ENCODE measurements around the gene PFKFB4.

Gene PFKFB4

DNA sequence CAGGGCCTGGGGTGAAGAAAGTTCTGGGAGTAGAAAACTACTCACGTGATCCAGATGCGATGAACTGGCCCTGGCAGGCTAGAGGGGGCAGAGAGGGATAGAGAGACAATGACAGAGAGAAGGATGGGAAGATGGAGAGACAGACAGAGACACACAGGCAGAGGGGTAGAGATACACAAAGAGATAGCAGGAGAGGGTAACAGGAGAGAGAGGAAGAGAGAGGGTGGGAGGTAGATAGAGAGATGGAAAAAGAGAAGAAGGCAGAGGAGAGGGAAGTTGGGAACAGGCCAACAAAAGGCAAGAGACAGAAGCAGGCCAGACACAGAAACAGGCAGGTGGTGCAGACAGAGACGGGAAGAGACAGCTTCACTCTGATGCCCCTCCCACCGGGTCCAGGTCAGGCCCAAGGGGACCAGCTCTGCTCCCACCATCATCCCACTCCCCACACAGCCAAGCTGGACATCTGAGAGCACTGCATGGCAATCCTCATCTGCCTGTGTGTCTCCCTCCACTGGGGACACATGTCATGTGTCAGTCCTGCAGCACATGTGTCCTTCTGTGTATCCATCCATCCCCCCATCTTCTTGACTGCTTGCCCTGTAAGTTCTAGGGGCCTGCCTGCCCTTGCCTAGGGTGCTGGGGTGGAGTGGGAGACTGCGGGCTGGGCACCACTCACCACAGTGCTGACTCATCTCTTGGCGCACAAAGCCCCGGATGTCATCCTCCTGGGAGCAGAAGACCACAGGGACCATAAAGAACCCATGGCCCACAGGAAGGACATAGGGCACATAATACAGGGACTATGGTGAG is 9.2 kb upstream of the PFKFB4 start:
- no peaks in the 10 kb centered on the region for H4K20me1 ChIP-seq
- no peaks in the 10 kb centered on the region for H3K9me3 ChIP-seq (replicated peaks in 1 of 11)
- peak overlapping the region in 10 of 11 experiments; percentile 12 to 80 (median 76); a peak in 18 of 22 replicates for H3K9ac ChIP-seq
- TF ChIP-seq Cebpa-rat (IDR thresholded peaks at IDR 0.05): no peak
- H3K27me3 ChIP-seq: no peaks in the 10 kb centered on the region
- peak overlapping the region; percentile 87 to 99 (median 97) for H3K4me2 ChIP-seq
- peak overlapping the region in 1 of 10 experiments; percentile 2; a peak in 4 of 20 replicates for H3K4me3 ChIP-seq
- peak overlapping the region in 10 of 11 experiments; percentile 8 to 94 (median 89); a peak in 18 of 22 replicates for H3K27ac ChIP-seq
- no peaks in the 10 kb centered on the region for H3K36me3 ChIP-seq
- H3K4me1 ChIP-seq: peaks cover 64 to 81% (median 68%) of the 10 kb centered on the region in 10 experiments

- Histone ChIP-seq H3K9me3 (replicated peaks in 1 of 11) (no peaks in the 10 kb centered on the region), H3K9ac (peak overlapping the region in 10 of 11 experiments; percentile 12 to 80 (median 76); a peak in 16 of 22 replicates), H3K4me2 (peak overlapping the region; percentile 87 to 99 (median 97)), H3K27ac (peak overlapping the region in 10 of 11 experiments; percentile 8 to 94 (median 89); a peak in 19 of 22 replicates), H4K20me1 (no peaks in the 10 kb centered on the region), H3K27me3 (no peaks in the 10 kb centered on the region), H3K36me3 (no peaks in the 10 kb centered on the region), H3K4me1 (peaks cover 69 to 87% (median 74%) of the 10 kb centered on the region in 10 experiments), H3K4me3 (peak overlapping the region in 2 of 10 experiments; percentile 2 to 63; a peak in 3 of 20 replicates)
- no peak for TF ChIP-seq Cebpa-rat (IDR thresholded peaks at IDR 0.05)
Measured at GRCh38 chr3:48565186-48565585, 8.6 kb upstream of the PFKFB4 start.

DNA sequence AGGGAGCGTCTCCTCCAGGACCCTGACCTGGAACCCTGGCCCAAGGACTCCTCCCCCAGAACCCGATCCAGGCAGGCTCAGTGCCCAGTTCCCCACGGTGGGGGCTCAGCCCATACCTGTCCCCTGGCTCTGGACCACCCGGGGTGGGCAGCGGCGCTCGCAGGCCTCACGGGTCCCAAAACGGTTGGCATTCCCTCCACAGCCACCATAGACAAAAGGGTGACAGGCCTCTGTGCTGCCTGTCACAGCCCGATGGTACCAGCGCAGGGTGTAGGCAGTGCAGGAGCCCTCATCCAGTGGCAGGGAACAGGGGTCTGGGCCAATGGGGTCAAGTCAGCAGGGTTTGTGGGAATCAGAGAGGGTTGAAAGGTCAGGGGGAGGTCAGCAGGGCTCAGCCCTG is 8.1 kb upstream of the PFKFB4 start:
- Histone ChIP-seq H3K27ac (peak overlapping the region; percentile 24 to 94 (median 89); a peak in 21 of 22 replicates), H3K4me3 (peak overlapping the region in 7 of 10 experiments; percentile 40 to 63 (median 48); a peak in 9 of 20 replicates), H3K9ac (peak overlapping the region; percentile 46 to 80 (median 76); a peak in 21 of 22 replicates)

DNA sequence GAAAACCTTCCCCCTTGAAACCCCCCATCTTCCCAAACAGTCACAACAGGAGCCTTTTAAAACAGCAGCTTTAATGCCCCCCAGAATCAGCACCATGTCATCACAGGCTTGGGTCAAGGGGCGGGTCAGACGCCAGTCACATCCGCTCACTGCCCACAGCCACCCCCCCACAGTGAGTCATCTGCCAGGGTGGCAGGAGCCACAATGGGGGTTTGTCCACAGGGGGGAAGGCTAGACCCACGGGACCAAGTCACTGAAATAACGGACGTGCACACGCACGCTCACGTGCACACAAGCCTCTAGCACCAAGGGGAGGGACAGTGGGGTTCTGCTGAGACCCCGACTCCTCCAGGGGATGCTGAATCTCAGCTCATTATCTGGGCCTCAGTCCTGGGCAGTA is 7.4 kb upstream of the PFKFB4 start:
- Histone ChIP-seq H3K27me3 (no peaks in the 10 kb centered on the region), H3K4me1 (peaks cover 81 to 94% (median 86%) of the 10 kb centered on the region in 10 experiments), H3K36me3 (no peaks in the 10 kb centered on the region), H3K4me2 (peak overlapping the region; percentile 87 to 99 (median 97)), H3K9ac (peak overlapping the region; percentile 59 to 80 (median 76); a peak in 21 of 22 replicates), H3K27ac (peak overlapping the region; percentile 71 to 94 (median 89); a peak in 21 of 22 replicates), H4K20me1 (no peaks in the 10 kb centered on the region), H3K4me3 (peak overlapping the region in 9 of 10 experiments; percentile 6 to 63 (median 48); a peak in 17 of 20 replicates), H3K9me3 (replicated peaks in 1 of 11) (no peaks in the 10 kb centered on the region)
- no peak for TF ChIP-seq Cebpa-rat (IDR thresholded peaks at IDR 0.05)

More for the DNA sequence above, 8.1 kb upstream of the PFKFB4 start:
- peaks cover 74 to 92% (median 80%) of the 10 kb centered on the region in 10 experiments for H3K4me1 ChIP-seq
- peak overlapping the region; percentile 87 to 99 (median 97) for H3K4me2 ChIP-seq
- H3K9me3 ChIP-seq (replicated peaks in 1 of 11): no peaks in the 10 kb centered on the region
- no peaks in the 10 kb centered on the region for H4K20me1 ChIP-seq
- no peaks in the 10 kb centered on the region for H3K27me3 ChIP-seq
- no peaks in the 10 kb centered on the region for H3K36me3 ChIP-seq
- no peak for TF ChIP-seq Cebpa-rat (IDR thresholded peaks at IDR 0.05)

DNA sequence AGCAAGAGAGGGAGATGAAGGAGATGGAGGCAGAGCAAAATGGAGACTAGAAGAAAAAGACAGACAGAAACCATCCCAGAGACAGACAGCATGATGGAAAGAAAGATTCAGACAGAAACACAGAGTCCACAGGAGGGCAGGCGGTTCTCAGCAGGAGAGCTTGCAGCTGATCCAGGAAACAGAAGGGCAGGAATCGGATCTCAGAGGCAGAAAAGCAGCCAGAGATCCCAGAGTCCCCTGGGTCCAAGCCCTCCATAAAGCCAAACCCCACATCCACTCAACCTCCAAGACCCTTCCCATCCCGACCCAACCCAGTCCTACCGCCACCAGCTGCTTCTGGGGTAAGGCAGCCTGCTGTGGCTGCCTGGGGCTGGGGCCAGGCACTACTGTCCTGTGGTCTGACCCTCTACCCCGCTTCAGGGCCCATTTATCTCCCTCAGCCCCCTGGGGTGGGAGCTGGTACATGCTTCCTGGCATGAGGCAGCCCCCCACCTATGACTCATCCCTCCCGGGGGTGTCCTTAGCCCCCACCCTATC is 6.8 kb upstream of the PFKFB4 start, which contains the start of gene UCN2:
Gene UCN2, minus strand, starts transcription at position 400 of the 537 bp plus-strand sequence. CDS start 657 bp downstream, outside the sequence.
- Histone ChIP-seq H3K27ac (peak within 1 kb of the TSS; percentile 71 to 94 (median 89)), H3K27me3 (no peaks in the 10 kb centered on the region), H3K4me1 (peaks cover 87 to 94% (median 90%) of the 10 kb centered on the region in 10 experiments), H3K4me2 (peak within 1 kb of the TSS; percentile 87 to 99 (median 97)), H3K4me3 (peak within 1 kb of the TSS in 9 of 10 experiments; percentile 6 to 63 (median 48); a peak in 17 of 20 replicates), H4K20me1 (no peaks in the 10 kb centered on the region), H3K9me3 (replicated peaks in 1 of 11) (no peaks in the 10 kb centered on the region), H3K9ac (peak within 1 kb of the TSS; percentile 59 to 80 (median 76)), H3K36me3 (no peaks in the 10 kb centered on the region)
- no peak for TF ChIP-seq Cebpa-rat (IDR thresholded peaks at IDR 0.05)

DNA sequence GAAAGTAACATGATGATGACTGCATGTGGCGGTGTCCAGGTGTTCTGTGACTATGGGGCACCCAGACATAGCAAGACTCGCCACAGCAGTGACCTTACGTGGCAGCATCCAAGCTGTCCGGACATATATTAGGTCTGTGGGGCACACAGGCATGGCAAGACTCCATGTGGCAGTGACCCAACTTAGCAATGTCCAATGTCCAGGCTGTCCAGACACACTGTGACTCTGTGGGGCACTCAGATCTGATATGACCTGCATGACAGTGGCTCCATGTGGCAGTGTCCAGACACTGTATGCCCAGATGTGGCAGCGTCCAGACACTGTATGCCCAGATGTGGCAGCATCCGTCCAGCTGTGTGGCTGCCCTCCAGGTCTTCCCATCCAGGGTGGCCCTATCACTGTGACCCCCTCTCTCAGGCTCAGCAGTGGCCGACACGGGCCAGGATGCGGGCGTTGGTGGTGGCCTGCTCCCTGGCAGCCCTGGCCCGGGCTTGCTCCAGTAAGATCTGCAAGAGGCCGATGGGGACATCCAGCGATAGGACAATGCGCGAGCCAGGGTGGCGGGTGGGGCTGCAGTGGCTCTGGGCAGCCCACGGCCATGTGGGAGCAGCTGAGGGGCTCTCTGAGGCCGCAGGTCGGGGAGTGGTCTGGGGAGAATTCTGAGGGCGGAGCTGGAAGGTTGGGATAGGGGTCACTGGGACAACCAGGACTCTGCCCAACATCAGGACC is 5.9 kb upstream of the PFKFB4 start:
- H4K20me1 ChIP-seq: no peaks in the 10 kb centered on the region
- H3K4me1 ChIP-seq: peaks cover 96 to 100% (median 98%) of the 10 kb centered on the region in 10 experiments
- H3K9ac ChIP-seq: peak overlapping the region in 10 of 11 experiments; percentile 59 to 80 (median 77); a peak in 20 of 22 replicates
- H3K4me3 ChIP-seq: peak overlapping the region in 3 of 10 experiments; percentile 1 to 51 (median 49); a peak in 3 of 20 replicates
- TF ChIP-seq Cebpa-rat (IDR thresholded peaks at IDR 0.05): no peak
- peak overlapping the region in 10 of 11 experiments; percentile 83 to 94 (median 89); a peak in 20 of 22 replicates for H3K27ac ChIP-seq
- H3K9me3 ChIP-seq (replicated peaks in 1 of 11): no peaks in the 10 kb centered on the region
- no peaks in the 10 kb centered on the region for H3K27me3 ChIP-seq
- H3K4me2 ChIP-seq: peak overlapping the region; percentile 87 to 99 (median 97)
- H3K36me3 ChIP-seq: no peaks in the 10 kb centered on the region

GRCh38 chr3:48561045-48561736 is 4.6 kb upstream of the PFKFB4 start:
- no peak for TF ChIP-seq Cebpa-rat (IDR thresholded peaks at IDR 0.05)
- H3K4me1 ChIP-seq: peaks cover 87 to 95% (median 93%) of the 10 kb centered on the region in 10 experiments
- no peaks in the 10 kb centered on the region for H4K20me1 ChIP-seq
- peak overlapping the region; percentile 30 to 79 (median 67); a peak in 21 of 22 replicates for H3K9ac ChIP-seq
- H3K9me3 ChIP-seq (replicated peaks in 1 of 11): no peaks in the 10 kb centered on the region
- no peaks in the 10 kb centered on the region for H3K36me3 ChIP-seq
- peak overlapping the region; percentile 35 to 65 (median 52) for H3K4me3 ChIP-seq
- H3K27ac ChIP-seq: peak overlapping the region; percentile 24 to 94 (median 84); a peak in 21 of 22 replicates
- no peaks in the 10 kb centered on the region for H3K27me3 ChIP-seq
- peak overlapping the region; percentile 87 to 99 (median 97) for H3K4me2 ChIP-seq

DNA sequence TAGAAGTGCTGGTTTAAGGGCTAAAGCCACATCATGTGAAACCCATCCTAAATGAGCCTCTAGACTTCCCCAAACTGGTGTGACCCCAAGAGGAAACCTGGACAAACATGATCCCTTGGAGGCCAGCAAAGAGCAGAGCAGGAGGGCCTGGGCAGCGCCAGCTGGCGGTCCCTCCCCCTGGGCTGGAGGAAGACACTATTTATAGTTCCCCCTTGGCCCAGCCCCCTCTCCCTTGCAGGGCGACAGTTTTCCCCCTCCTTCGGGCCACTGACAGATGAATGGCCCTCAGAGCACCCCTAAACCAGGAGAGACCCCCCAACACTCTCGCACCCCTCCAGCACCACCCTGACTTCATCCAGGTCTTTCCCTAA is 4.0 kb upstream of the PFKFB4 start:
- no peak for TF ChIP-seq Cebpa-rat (IDR thresholded peaks at IDR 0.05)
- peak overlapping the region; percentile 35 to 65 (median 52) for H3K4me3 ChIP-seq
- H3K27me3 ChIP-seq: no peaks in the 10 kb centered on the region
- H3K36me3 ChIP-seq: no peaks in the 10 kb centered on the region
- peaks cover 85 to 95% (median 93%) of the 10 kb centered on the region in 10 experiments for H3K4me1 ChIP-seq
- peak overlapping the region; percentile 30 to 79 (median 67) for H3K9ac ChIP-seq
- H3K4me2 ChIP-seq: peak overlapping the region; percentile 87 to 99 (median 97)
- no peaks in the 10 kb centered on the region for H4K20me1 ChIP-seq
- peak overlapping the region; percentile 24 to 94 (median 84); a peak in 21 of 22 replicates for H3K27ac ChIP-seq
- no peaks in the 10 kb centered on the region for H3K9me3 ChIP-seq (replicated peaks in 1 of 11)
